Sigmoid colon (tissue), 7 donors: ENCODE data around the gene AGMAT. TPM values are rescaled to one million over a fixed set of nuclear protein-coding genes. Genes with fewer than 3 reads are reported as not detected.

Experiments
- DNase-seq: peaks from one replicate; pipeline ENCODE4 v3.0.0-alpha.2; 2019
- H3K27ac ChIP-seq, 4 donors: fragments of 200-600 bp; sonication (generic); one replicate each; pipeline ENCODE4 v1.5.1; 2016 to 2019; ENCODE audit warnings: mild to moderate bottlenecking in 1 of 4
- H3K27me3 ChIP-seq, 3 donors: fragments of 200-600 bp; sonication (generic); one replicate each; pipeline ENCODE4 v1.5.1; 2019; ENCODE audit warnings: mild to moderate bottlenecking in 1 of 3
- H3K36me3 ChIP-seq, 4 donors: fragments of 200-600 bp; sonication (generic); one replicate each; pipeline ENCODE4 v1.5.1; 2016 to 2019
- H3K4me1 ChIP-seq, 4 donors: fragments of 200-600 bp; sonication (generic); one replicate each; pipeline ENCODE4 v1.5.1; 2017 to 2019
- H3K4me3 ChIP-seq, 4 donors: fragments of 200-600 bp; sonication (generic); one replicate each; pipeline ENCODE4 v1.5.1; 2017 to 2019; ENCODE audit warnings: mild to moderate bottlenecking in 2 of 4, moderate library complexity in 1 of 4
- H3K9me3 ChIP-seq, 4 donors: fragments of 200-600 bp in 3 of 4; sonication (generic) in 3 of 4; one replicate each; pipeline versions ENCODE4 v1.5.1 to v1.6.1; 2013 to 2019
- CTCF ChIP-seq, 4 experiments: fragments of 450-650 bp in 3 of 4; fragments of 200-600 bp in 1 of 4; IDR thresholded peaks; one replicate each; pipeline ENCODE4 v1.5.1; 2016 to 2019; ENCODE audit warnings: antibody characterized with exemption in 4 of 4, mild to moderate bottlenecking in 3 of 4, moderate library complexity in 2 of 4
- EP300 ChIP-seq, 4 donors: sonication (generic); formaldehyde crosslinking; IDR thresholded peaks; one replicate each; pipeline ENCODE4 v1.6.1; 2017; ENCODE audit warnings: antibody characterized with exemption in 4 of 4
- POLR2A ChIP-seq, 2 donors: fragments of 450-650 bp; IDR thresholded peaks; one replicate each; pipeline ENCODE4 v1.6.1; 2016; ENCODE audit warnings: antibody characterized with exemption in 2 of 2, mild to moderate bottlenecking in 2 of 2, moderate library complexity in 2 of 2
- POLR2AphosphoS5 ChIP-seq, 4 donors: sonication (generic); formaldehyde crosslinking; IDR thresholded peaks; one replicate each; pipeline ENCODE4 v1.6.1; 2017; ENCODE audit warnings: antibody characterized with exemption in 4 of 4
- WGBS, 2 donors: extraction: QIAGEN DNeasy Blood & Tissue Kit; methylation state at CpG; one replicate each; pipeline ENCODE4 v1.1.7; 2013; 5-methylcytosine and 5-hydroxymethylcytosine counted together
- intact Hi-C: fragments of 100-400 bp; cut with DNase I; formaldehyde crosslinking; loops from one replicate; pipeline ENCODE4 v1.15.1; 2023
- polyA plus RNA-seq, 3 donors: library from polyadenylated mRNA; stranded (reverse); fragments of 200-250 nt; gene quantifications; one replicate each; pipeline ENCODE4 v1.2.3, GENCODE V29; 2013
- total RNA-seq, 4 donors: library from RNA; depleted of rRNA; stranded (reverse); fragments of >200 nt; gene quantifications; one replicate each; pipeline ENCODE4 v1.1.0, GENCODE V29; 2016
- donor health status: healthy with polysubstance abuse.
- donor health status: Bipolar disorder and iron deficiency.
- donor health status: healthy.

The AGMAT gene
- total and polyA plus RNA-seq, 7 donors = 0.14 to 18.3 (median 8.9) TPM; not detected in 3

GRCh38 chr1:15568387-15569073 lies 16.3 kb downstream of the AGMAT start:
- Histone ChIP-seq H3K4me1 (no peaks in the 10 kb centered on the region), H3K36me3 (peaks cover 20 to 72% (median 44%) of the 10 kb centered on the region in 4 donors), H3K27me3 (no peaks in the 10 kb centered on the region), H3K4me3 (no peak overlapping the region), H3K27ac (no peak overlapping the region), H3K9me3 (no peaks in the 10 kb centered on the region)
- TF ChIP-seq CTCF (IDR thresholded peaks at IDR 0.05) (no peak), POLR2A (IDR thresholded peaks at IDR 0.05) (no peak), POLR2AphosphoS5 (IDR thresholded peaks at IDR 0.05) (no peak), EP300 (IDR thresholded peaks at IDR 0.05) (no peak)
- DNase-seq = no peak
- 73 to 87% methylated on average over 18 of the region's 18 CpGs for WGBS, 2 donors
- intact Hi-C loops = no loop called here

GRCh38 chr1:15559189-15559810 lies 25.6 kb downstream of the AGMAT start:
- WGBS, 2 donors = 19 to 71% methylated on average over 12 of the region's 12 CpGs
- Histone ChIP-seq H3K27ac (no peak overlapping the region), H3K27me3 (no peaks in the 10 kb centered on the region), H3K36me3 (peaks cover 4 to 57% (median 35%) of the 10 kb centered on the region in 4 donors), H3K4me3 (no peak overlapping the region), H3K4me1 (no peaks in the 10 kb centered on the region), H3K9me3 (no peaks in the 10 kb centered on the region)
- intact Hi-C loops = no loop called here
- no peak for DNase-seq
- TF ChIP-seq POLR2A (IDR thresholded peaks at IDR 0.05) = no peak
- no peak for TF ChIP-seq EP300 (IDR thresholded peaks at IDR 0.05)
- no peak for TF ChIP-seq POLR2AphosphoS5 (IDR thresholded peaks at IDR 0.05)
- TF ChIP-seq CTCF (IDR thresholded peaks at IDR 0.05) = no peak

GRCh38 chr1:15558516-15558915 lies 26.3 kb downstream of the AGMAT start:
- 62 to 84% methylated on average over 4 of the region's 4 CpGs for WGBS, 2 donors
- peaks cover 0 to 56% (median 31%) of the 10 kb centered on the region in 4 donors for H3K36me3 ChIP-seq

GRCh38 chr1:15557594-15557993 lies 27.3 kb downstream of the AGMAT start:
- Histone ChIP-seq H3K27ac (no peak overlapping the region), H3K27me3 (no peaks in the 10 kb centered on the region), H3K36me3 (peaks cover 0 to 52% (median 24%) of the 10 kb centered on the region in 4 donors), H3K4me3 (no peak overlapping the region), H3K9me3 (no peaks in the 10 kb centered on the region), H3K4me1 (no peaks in the 10 kb centered on the region)
- 90 to 91% methylated on average over 2 of the region's 2 CpGs for WGBS, 2 donors
- TF ChIP-seq EP300 (IDR thresholded peaks at IDR 0.05) (no peak), POLR2A (IDR thresholded peaks at IDR 0.05) (no peak), POLR2AphosphoS5 (IDR thresholded peaks at IDR 0.05) (no peak), CTCF (IDR thresholded peaks at IDR 0.05) (no peak)
- intact Hi-C loops = no loop called here
- DNase-seq = no peak

More at GRCh38 chr1:15558516-15558915, 26.3 kb downstream of the AGMAT start:
- Histone ChIP-seq H3K4me3 (no peak overlapping the region), H3K4me1 (no peaks in the 10 kb centered on the region), H3K27ac (no peak overlapping the region), H3K9me3 (no peaks in the 10 kb centered on the region), H3K27me3 (no peaks in the 10 kb centered on the region)
- intact Hi-C loops = no loop called here
- TF ChIP-seq EP300 (IDR thresholded peaks at IDR 0.05) (no peak), POLR2AphosphoS5 (IDR thresholded peaks at IDR 0.05) (no peak), POLR2A (IDR thresholded peaks at IDR 0.05) (no peak), CTCF (IDR thresholded peaks at IDR 0.05) (no peak)
- no peak for DNase-seq
